SK-N-SH treated with all-trans-retinoic acid at 6 μM for 48 hours (cell line): Measurements from ENCODE around the gene SUCLG1.

Experiments
- ARNTL ChIP-seq: fragments of 450-650 bp; formaldehyde crosslinking; IDR thresholded peaks from 2 replicates; pipeline ENCODE4 v1.5.0; 2020; ENCODE audit warnings: low read depth, mild to moderate bottlenecking, moderate library complexity, borderline replicate concordance
- SNAI2 ChIP-seq: fragments of 250-450 bp; sonication (Bioruptor Pico); IDR thresholded peaks from 2 replicates; pipeline ENCODE4 v1.5.0; 2020; ENCODE audit warnings: mild to moderate bottlenecking, moderate library complexity
- TCF4 ChIP-seq: fragments of 250-450 bp; sonication (Bioruptor Pico); IDR thresholded peaks from 2 replicates; pipeline ENCODE4 v1.8.0; 2021; ENCODE audit warnings: mild to moderate bottlenecking, moderate library complexity, borderline replicate concordance
- ZFP3 ChIP-seq: fragments of 250-450 bp; sonication (Bioruptor Pico); IDR thresholded peaks from 2 replicates; pipeline ENCODE4 v1.5.0; 2020; ENCODE audit warnings: mild to moderate bottlenecking, moderate library complexity
- ZFP30 ChIP-seq: fragments of 450-650 bp; formaldehyde crosslinking; IDR thresholded peaks from 2 replicates; pipeline ENCODE4 v1.5.0; 2022; ENCODE audit warnings: mild to moderate bottlenecking, moderate library complexity

GRCh38 chr2:84373866-84374265 lies 85.2 kb downstream of the SUCLG1 start:
- TF ChIP-seq ZFP30 (CRISPR knock-in tag) (no peak), SNAI2 (CRISPR knock-in tag) (no peak), ARNTL (no peak), ZFP3 (no peak), TCF4 (CRISPR knock-in tag) (no peak)
